Measurements from ENCODE around the gene TIPARP.
"Not testable (repeated sequence)": the region's sequence is repeated elsewhere in the genome, so short reads cannot be mapped to it uniquely, and the experiment has no call there.

TIPARP gene

DNA sequence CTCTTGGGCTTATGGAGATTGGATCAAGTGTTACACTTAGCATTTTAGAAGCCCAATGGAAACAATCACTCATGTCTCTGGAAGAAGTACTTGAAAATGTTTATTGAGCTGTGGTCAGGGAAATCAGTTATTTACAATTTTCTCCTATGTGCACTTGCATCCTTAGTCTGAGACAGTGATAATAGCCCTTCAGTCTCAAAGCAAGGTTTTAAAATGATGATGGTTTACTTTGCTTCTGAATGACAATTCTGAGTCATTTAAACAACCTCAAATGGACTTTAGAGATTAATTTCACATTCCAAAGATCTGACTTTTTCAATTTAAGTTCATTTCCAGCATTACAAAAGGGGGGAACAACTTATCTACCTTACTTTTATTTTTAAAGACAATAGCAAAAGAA lies 20.1 kb downstream of the TIPARP start:
- H3K27ac ChIP-seq (ENCODE audit: low read depth, low read length), result no peak overlapping the region
- H3K9ac ChIP-seq (ENCODE audit: low read length), result no peak overlapping the region
- peaks cover 27% of the 10 kb centered on the region for H3K36me3 ChIP-seq (ENCODE audit: insufficient read depth, low read length)
- no peaks in the 10 kb centered on the region for H3K9me3 ChIP-seq (ENCODE audit: low read length)
- no peak overlapping the region for H3K4me3 ChIP-seq (ENCODE audit: low read depth in 1 of 2, low read length in 2 of 2)
- H3K4me1 ChIP-seq (ENCODE audit: insufficient read depth, low read length), result peaks cover 19% of the 10 kb centered on the region
- H3K27me3 ChIP-seq (ENCODE audit: control insufficient read depth in 1 of 2, insufficient read depth in 2 of 2, low read length in 2 of 2), result no peaks in the 10 kb centered on the region

DNA sequence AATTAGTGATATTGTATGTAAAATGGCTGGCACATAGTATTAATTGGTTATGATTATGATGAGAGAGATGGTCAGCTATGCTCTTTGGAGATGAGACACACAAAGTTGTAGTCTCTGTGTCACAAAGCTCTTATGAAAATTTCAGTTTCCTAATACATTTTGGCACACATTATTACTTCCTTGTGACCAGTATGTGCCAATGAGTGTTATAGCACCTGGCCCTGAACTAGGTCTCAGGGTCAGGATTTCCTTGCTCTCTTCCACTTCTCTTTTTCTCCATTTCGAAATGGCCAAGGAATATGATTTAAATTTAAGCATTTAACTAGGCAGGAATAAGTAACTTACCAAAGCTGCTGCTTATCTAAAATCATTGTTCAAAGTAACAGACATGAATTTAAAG lies 28.0 kb downstream of the TIPARP start:
- Histone ChIP-seq H3K27ac (ENCODE audit: low read depth, low read length) (no peak overlapping the region), H3K36me3 (ENCODE audit: insufficient read depth, low read length) (peaks cover 29% of the 10 kb centered on the region), H3K9ac (ENCODE audit: low read length) (no peak overlapping the region), H3K4me3 (ENCODE audit: low read depth in 1 of 2, low read length in 2 of 2) (no peak overlapping the region), H3K9me3 (ENCODE audit: low read length) (no peaks in the 10 kb centered on the region), H3K27me3 (ENCODE audit: control insufficient read depth in 1 of 2, insufficient read depth in 2 of 2, low read length in 2 of 2) (no peaks in the 10 kb centered on the region), H3K4me1 (ENCODE audit: insufficient read depth, low read length) (peaks cover 4% of the 10 kb centered on the region)

DNA sequence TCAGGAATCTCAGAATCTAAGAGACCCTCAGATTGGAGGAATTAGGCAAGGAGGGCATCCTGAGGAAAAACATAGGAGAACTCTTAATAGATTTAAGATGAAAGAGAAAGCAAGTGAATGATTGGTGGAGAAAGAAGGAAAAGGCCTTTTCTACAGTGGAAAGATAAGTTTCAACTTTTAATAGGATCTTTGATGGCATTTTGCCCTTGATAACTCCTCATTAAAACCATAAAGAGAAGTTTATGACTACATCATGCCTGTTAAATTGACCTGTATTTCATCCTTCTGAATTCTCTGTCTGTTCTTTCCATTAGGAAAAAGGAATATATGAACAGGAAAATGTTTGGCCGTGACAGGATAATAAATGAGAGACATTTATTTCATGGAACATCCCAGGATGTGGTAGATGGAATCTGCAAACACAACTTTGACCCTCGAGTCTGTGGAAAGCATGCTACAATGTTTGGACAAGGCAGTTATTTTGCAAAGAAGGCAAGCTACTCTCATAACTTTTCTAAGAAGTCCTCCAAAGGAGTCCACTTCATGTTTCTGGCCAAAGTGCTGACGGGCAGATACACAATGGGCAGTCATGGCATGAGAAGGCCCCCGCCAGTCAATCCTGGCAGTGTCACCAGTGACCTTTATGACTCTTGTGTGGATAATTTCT lies 30.1 kb downstream of the TIPARP start:
- peaks cover 24% of the 10 kb centered on the region for H3K36me3 ChIP-seq (ENCODE audit: insufficient read depth, low read length)
- H3K9me3 ChIP-seq (ENCODE audit: low read length), result no peaks in the 10 kb centered on the region
- H3K4me1 ChIP-seq (ENCODE audit: insufficient read depth, low read length), result peaks cover 4% of the 10 kb centered on the region
- no peaks in the 10 kb centered on the region for H3K27me3 ChIP-seq (ENCODE audit: control insufficient read depth in 1 of 2, insufficient read depth in 2 of 2, low read length in 2 of 2)
- H3K9ac ChIP-seq (ENCODE audit: low read length), result no peak overlapping the region
- H3K4me3 ChIP-seq (ENCODE audit: low read depth in 1 of 2, low read length in 2 of 2), result no peak overlapping the region
- no peak overlapping the region for H3K27ac ChIP-seq (ENCODE audit: low read depth, low read length)

DNA sequence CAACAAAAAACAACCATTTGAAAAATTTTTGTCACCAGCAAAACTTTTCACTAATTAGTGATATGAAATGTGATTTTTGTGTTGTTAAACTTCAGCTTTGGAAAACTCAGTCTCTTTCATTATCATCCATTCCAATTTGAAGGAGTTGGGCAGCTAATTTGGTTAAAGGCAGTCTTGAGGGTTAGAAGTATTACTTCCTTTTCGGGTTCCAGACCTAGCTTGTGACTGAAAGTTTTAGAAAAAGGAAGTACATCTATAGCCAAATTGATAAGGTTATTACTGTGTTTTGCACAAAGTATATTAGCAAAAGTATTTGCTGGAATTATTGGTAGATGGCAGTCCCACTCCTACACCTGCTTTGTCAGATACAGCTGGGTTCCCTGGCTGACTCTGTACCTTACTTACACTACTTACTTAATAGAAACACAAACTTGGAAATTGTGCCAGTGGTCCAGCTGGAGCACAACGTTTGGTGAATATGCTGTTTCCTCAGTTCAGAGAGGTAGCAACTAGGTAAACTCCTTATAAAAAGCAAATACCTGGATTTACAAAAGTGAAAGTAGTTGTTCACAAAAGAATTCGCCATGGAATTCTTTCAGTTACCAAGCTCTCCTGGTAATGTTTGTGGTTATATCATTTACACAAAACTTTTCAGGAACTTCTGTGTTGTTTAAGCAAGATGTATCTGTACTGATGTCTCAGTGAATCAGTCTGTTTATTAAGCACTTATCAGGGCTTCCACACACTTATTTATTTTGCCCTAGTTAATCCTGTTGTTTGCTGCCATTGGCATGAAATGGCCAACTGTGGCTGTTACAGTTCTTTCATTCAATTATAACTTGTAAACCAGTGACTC lies 31.6 kb downstream of the TIPARP start:
- Histone ChIP-seq H3K4me3 (ENCODE audit: low read depth in 1 of 2, low read length in 2 of 2) (no peak overlapping the region), H3K9me3 (ENCODE audit: low read length) (no peaks in the 10 kb centered on the region), H3K27me3 (ENCODE audit: control insufficient read depth in 1 of 2, insufficient read depth in 2 of 2, low read length in 2 of 2) (no peaks in the 10 kb centered on the region), H3K36me3 (ENCODE audit: insufficient read depth, low read length) (peaks cover 24% of the 10 kb centered on the region), H3K27ac (ENCODE audit: low read depth, low read length) (no peak overlapping the region), H3K9ac (ENCODE audit: low read length) (no peak overlapping the region), H3K4me1 (ENCODE audit: insufficient read depth, low read length) (peaks cover 4% of the 10 kb centered on the region)

DNA sequence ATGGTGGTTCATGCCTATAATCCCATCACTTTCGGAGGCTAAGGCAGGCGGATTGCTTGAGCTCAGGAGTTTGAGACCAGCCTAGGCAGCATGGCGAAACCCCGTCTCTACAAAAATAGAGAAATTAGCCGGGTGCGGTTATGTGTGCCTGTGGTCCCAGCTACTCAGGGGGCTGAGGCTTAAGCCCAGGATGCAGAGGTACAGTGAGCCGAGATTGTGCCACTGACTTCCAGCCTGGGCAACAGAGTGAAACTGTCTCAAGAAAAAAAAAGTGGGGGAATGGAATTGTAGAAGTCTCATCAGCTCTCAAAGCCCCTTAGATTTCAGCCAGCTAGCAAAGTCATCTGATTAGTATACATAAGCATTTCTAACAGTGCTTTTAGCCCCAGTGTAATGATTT lies 33.2 kb downstream of the TIPARP start:
- Histone ChIP-seq H3K9ac (ENCODE audit: low read length) (no peak overlapping the region), H3K9me3 (ENCODE audit: low read length) (no peaks in the 10 kb centered on the region), H3K27ac (ENCODE audit: low read depth, low read length) (no peak overlapping the region), H3K36me3 (ENCODE audit: insufficient read depth, low read length) (peaks cover 24% of the 10 kb centered on the region), H3K27me3 (ENCODE audit: control insufficient read depth in 1 of 2, insufficient read depth in 2 of 2, low read length in 2 of 2) (no peaks in the 10 kb centered on the region), H3K4me1 (ENCODE audit: insufficient read depth, low read length) (peaks cover 4% of the 10 kb centered on the region), H3K4me3 (ENCODE audit: low read depth in 1 of 2, low read length in 2 of 2) (no peak overlapping the region)

DNA sequence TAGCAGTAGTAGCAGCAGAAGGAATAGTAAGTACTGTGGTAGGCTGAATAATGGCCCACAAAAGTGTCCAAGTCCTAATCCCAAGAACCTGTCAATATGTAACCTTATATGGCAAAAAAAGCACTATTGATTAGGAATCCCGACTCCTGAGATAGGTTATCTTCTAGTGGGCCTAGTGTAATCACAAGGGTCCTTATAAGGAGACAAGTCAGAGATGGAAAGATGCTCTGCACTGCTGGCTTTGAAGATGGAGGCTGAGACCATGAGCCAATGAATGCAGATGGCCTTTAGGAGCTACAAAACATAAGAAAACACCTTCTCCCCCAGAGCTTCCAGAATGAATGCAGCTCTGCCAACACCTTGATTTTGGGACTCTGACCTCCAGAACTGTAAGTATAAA lies 36.0 kb downstream of the TIPARP start:
- no peak overlapping the region for H3K4me3 ChIP-seq (ENCODE audit: low read depth in 1 of 2, low read length in 2 of 2)
- H3K9ac ChIP-seq (ENCODE audit: low read length), result no peak overlapping the region
- no peaks in the 10 kb centered on the region for H3K9me3 ChIP-seq (ENCODE audit: low read length)
- H3K27ac ChIP-seq (ENCODE audit: low read depth, low read length), result no peak overlapping the region
- peaks cover 4% of the 10 kb centered on the region for H3K4me1 ChIP-seq (ENCODE audit: insufficient read depth, low read length)
- peaks cover 8% of the 10 kb centered on the region for H3K36me3 ChIP-seq (ENCODE audit: insufficient read depth, low read length)
- H3K27me3 ChIP-seq (ENCODE audit: control insufficient read depth in 1 of 2, insufficient read depth in 2 of 2, low read length in 2 of 2), result no peaks in the 10 kb centered on the region

DNA sequence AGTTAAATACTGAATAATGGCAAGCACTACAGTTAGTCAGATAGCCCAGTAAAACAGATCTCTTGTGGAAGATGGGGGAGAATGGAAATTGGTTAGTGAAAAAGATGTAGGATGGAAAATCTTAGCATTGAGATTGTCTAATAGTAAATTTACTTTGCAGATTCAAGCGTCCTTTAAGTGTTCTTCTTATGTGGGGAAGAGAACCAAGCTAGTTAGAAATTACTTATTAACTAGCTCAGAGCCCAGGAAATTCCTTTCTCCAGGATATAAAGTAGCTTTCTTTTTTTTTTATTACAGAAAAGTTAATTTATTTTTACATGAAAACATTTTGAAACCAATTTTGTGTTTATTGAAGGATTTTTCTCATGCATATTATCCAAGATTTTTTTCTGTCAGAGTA lies 36.7 kb downstream of the TIPARP start:
- Histone ChIP-seq H3K4me1 (ENCODE audit: insufficient read depth, low read length) (no peaks in the 10 kb centered on the region), H3K4me3 (ENCODE audit: low read depth in 1 of 2, low read length in 2 of 2) (no peak overlapping the region), H3K27ac (ENCODE audit: low read depth, low read length) (no peak overlapping the region), H3K9ac (ENCODE audit: low read length) (no peak overlapping the region), H3K36me3 (ENCODE audit: insufficient read depth, low read length) (peaks cover 2% of the 10 kb centered on the region), H3K9me3 (ENCODE audit: low read length) (no peaks in the 10 kb centered on the region), H3K27me3 (ENCODE audit: control insufficient read depth in 1 of 2, insufficient read depth in 2 of 2, low read length in 2 of 2) (no peaks in the 10 kb centered on the region)

DNA sequence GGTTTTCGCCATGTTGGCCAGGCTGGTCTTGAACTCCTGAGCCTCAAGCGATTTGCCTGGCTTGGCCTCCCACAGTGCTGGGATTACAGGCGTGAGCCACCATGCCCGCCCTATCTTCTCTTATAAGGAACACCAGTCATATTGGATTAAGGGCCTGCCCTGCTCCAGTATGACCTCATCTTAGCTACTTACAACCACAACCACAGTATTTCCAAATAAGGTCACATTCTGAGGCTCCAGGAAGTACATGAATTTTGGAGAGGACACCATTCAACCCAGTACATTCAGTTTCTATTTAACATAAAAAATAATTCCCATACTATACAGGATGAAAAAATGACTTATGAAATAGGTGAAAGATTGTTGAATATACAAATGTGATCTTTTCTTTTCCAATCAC lies 37.6 kb downstream of the TIPARP start:
- H3K27me3 ChIP-seq (ENCODE audit: control insufficient read depth in 1 of 2, insufficient read depth in 2 of 2, low read length in 2 of 2); H3K27ac ChIP-seq (ENCODE audit: low read depth, low read length); H3K4me3 ChIP-seq (ENCODE audit: low read depth in 1 of 2, low read length in 2 of 2); H3K9ac ChIP-seq (ENCODE audit: low read length); H3K4me1 ChIP-seq (ENCODE audit: insufficient read depth, low read length); H3K36me3 ChIP-seq (ENCODE audit: insufficient read depth, low read length); H3K9me3 ChIP-seq (ENCODE audit: low read length): not testable (repeated sequence)

DNA sequence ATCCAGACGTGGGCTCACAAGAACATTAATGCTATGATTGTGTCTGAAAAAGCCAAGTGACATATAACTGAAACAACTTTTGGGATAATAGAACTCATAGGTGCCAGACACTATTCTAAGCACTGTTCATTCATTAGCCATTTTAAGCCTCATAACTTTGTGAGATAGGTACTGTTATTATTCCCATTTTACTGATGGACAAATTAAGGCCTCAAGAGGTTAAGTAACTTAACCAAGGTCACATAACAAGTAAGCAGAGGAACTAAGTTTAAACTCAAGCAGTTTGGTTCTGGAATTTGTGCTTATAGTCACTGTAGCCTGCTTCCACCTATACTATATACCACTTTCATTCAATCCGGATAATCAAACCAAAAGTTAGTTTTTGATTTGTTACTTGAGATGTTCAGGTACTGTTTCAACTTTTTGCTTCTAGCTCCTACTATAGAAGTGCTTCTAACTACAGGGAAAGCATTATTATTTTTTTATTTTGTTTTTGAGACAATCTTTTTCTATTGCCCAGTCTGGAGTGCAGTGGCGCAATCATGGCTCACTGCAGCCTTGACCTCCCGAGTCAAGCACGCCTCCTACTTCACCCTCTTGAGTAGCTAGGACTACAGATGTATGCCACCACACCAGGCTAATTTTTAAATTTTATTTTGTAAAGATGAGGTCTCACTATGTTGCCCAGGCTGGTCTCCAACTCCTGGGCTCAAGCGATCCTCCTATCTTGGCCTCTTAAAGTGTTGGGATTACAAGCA lies 41.9 kb downstream of the TIPARP start:
- Histone ChIP-seq H3K4me1 (ENCODE audit: insufficient read depth, low read length) (no peaks in the 10 kb centered on the region), H3K9ac (ENCODE audit: low read length) (no peak overlapping the region), H3K36me3 (ENCODE audit: insufficient read depth, low read length) (no peaks in the 10 kb centered on the region), H3K9me3 (ENCODE audit: low read length) (no peaks in the 10 kb centered on the region), H3K27ac (ENCODE audit: low read depth, low read length) (no peak overlapping the region), H3K4me3 (ENCODE audit: low read depth in 1 of 2, low read length in 2 of 2) (no peak overlapping the region), H3K27me3 (ENCODE audit: control insufficient read depth in 1 of 2, insufficient read depth in 2 of 2, low read length in 2 of 2) (no peaks in the 10 kb centered on the region)

DNA sequence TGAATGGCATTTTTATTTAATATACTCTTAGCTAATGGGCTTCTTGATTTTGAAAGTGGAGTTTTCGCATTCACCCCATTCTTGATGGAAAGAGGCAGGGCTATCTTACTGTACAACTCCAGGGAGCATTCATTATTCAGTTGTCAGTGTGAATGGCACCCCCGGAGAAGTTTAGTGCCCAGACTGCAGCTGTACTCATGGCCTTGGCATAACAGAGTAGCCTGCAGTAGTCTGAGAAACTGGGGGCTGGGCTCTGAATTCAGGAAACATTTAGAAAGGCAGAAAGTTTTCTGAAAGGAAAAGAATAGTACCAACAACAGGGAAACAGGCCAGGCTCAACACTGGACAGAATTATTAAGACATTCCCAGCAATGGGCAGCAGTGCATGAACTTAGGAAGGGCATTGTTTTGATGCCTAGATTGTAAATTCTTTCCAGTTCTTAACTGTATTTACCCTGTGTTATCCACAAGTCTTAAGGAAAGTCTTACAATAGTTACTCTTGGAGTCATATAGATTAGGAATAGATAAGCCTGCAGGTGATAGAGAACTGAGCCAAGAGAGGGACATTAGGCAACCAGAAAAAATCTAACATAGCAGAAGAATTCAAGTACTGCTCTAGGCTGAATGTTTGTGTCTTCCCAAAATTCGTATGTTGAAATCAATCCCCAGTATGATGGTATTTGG lies 44.4 kb downstream of the TIPARP start:
- Histone ChIP-seq H3K4me1 (ENCODE audit: insufficient read depth, low read length) (no peaks in the 10 kb centered on the region), H3K9me3 (ENCODE audit: low read length) (no peaks in the 10 kb centered on the region), H3K27ac (ENCODE audit: low read depth, low read length) (no peak overlapping the region), H3K4me3 (ENCODE audit: low read depth in 1 of 2, low read length in 2 of 2) (no peak overlapping the region), H3K36me3 (ENCODE audit: insufficient read depth, low read length) (no peaks in the 10 kb centered on the region), H3K27me3 (ENCODE audit: control insufficient read depth in 1 of 2, insufficient read depth in 2 of 2, low read length in 2 of 2) (no peaks in the 10 kb centered on the region), H3K9ac (ENCODE audit: low read length) (no peak overlapping the region)

DNA sequence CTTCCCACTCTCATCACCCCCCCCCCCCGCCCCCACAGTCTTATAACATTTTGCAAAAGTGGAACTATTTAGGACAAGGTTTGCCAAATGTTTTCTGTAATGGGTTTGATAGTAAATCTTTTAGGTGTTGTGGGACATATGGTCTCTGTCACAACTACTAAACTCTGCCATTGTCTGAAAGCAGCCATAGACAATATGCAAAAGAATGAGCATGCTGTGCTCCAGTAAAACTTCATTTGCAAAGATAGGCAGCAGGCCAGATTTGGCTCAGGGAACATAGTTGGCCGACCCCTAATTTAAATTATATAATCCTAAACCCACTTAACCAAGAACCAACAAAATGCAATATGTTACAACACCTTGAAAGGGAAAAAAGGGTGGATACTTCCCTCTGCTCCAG lies 46.4 kb downstream of the TIPARP start:
- Histone ChIP-seq H3K4me1 (ENCODE audit: insufficient read depth, low read length) (no peaks in the 10 kb centered on the region), H3K9me3 (ENCODE audit: low read length) (no peaks in the 10 kb centered on the region), H3K27me3 (ENCODE audit: control insufficient read depth in 1 of 2, insufficient read depth in 2 of 2, low read length in 2 of 2) (no peaks in the 10 kb centered on the region), H3K27ac (ENCODE audit: low read depth, low read length) (no peak overlapping the region), H3K4me3 (ENCODE audit: low read depth in 1 of 2, low read length in 2 of 2) (no peak overlapping the region), H3K36me3 (ENCODE audit: insufficient read depth, low read length) (no peaks in the 10 kb centered on the region), H3K9ac (ENCODE audit: low read length) (no peak overlapping the region)

Data from muscle layer of colon (tissue), 2 donors.